Heart left ventricle (tissue), 16 donors: ENCODE measurements around the gene PRPF6. TPM values are rescaled to one million over a fixed set of nuclear protein-coding genes. Genes with fewer than 3 reads are reported as not detected.

ENCODE experiments used
- ATAC-seq, 4 donors: fragments of 200-7000 bp; cut with Tn5 transposase; one replicate each; pipeline ENCODE4 v1.9.1; 2020 to 2022; ENCODE audit warnings: moderate library complexity in 4 of 4, mild to moderate bottlenecking in 3 of 4, moderate number of reproducible peaks in 1 of 4
- DNase-seq, 5 donors: peaks; one replicate each; pipeline ENCODE4 v3.0.0-alpha.2; 2020
- H3K27ac ChIP-seq, 12 donors: fragments of 200-600 bp; sonication (generic) in 4 of 12; one replicate each; pipeline versions ENCODE4 v1.5.0 to v1.8.0; 2016 to 2022; ENCODE audit warnings: mild to moderate bottlenecking in 2 of 12
- H3K27me3 ChIP-seq, 9 donors: fragments of 200-600 bp; sonication (generic) in 2 of 9; one replicate each; pipeline versions ENCODE4 v1.5.1 to v1.8.0; 2016 to 2022; ENCODE audit warnings: mild to moderate bottlenecking in 3 of 9
- H3K36me3 ChIP-seq, 9 donors: fragments of 200-600 bp; sonication (generic) in 2 of 9; one replicate each; pipeline versions ENCODE4 v1.5.0 to v1.8.0; 2018 to 2022; ENCODE audit warnings: mild to moderate bottlenecking in 2 of 9
- H3K4me1 ChIP-seq, 12 donors: fragments of 200-600 bp; sonication (generic) in 4 of 12; one replicate each; pipeline versions ENCODE4 v1.5.0 to v1.8.0; 2016 to 2022; ENCODE audit warnings: mild to moderate bottlenecking in 3 of 12
- H3K4me3 ChIP-seq, 12 donors: fragments of 200-600 bp; sonication (generic) in 4 of 12; one replicate each; pipeline versions ENCODE4 v1.5.0 to v1.8.0; 2017 to 2022; ENCODE audit warnings: mild to moderate bottlenecking in 9 of 12, moderate library complexity in 4 of 12
- H3K9me3 ChIP-seq, 12 donors: fragments of 200-600 bp; sonication (generic) in 4 of 12; one replicate each; pipeline versions ENCODE4 v1.5.0 to v1.8.0; 2016 to 2022; ENCODE audit warnings: mild to moderate bottlenecking in 1 of 12
- CTCF ChIP-seq, 12 donors: fragments of 200-600 bp; sonication (generic) in 4 of 12; IDR thresholded peaks; one replicate each; pipeline versions ENCODE4 v1.5.0 to v1.8.0; 2018 to 2022; ENCODE audit warnings: antibody characterized with exemption in 12 of 12, mild to moderate bottlenecking in 5 of 12
- POLR2A ChIP-seq, 2 donors: fragments of 450-650 bp; IDR thresholded peaks; one replicate each; pipeline ENCODE4 v1.6.1; 2017; ENCODE audit warnings: antibody characterized with exemption in 2 of 2, mild to moderate bottlenecking in 2 of 2, moderate library complexity in 2 of 2
- WGBS, 4 donors: extraction: QIAGEN DNeasy Blood & Tissue Kit in 2 of 4; methylation state at CpG; one replicate each; pipeline versions ENCODE4 v1.1.5 to v1.1.7; 2013 to 2018; 5-methylcytosine and 5-hydroxymethylcytosine counted together
- intact Hi-C, 10 donors: fragments of 100-400 bp; cut with DNase I; formaldehyde crosslinking; loops; one replicate each; pipeline versions ENCODE4 v1.11.1 to v1.14.2; 2022
- polyA plus RNA-seq, 2 donors: library from polyadenylated mRNA; stranded (reverse); fragments of 200-250 nt; gene quantifications; one replicate each; pipeline ENCODE4 v1.2.3, GENCODE V29; 2013
- total RNA-seq, 9 donors: library from RNA; depleted of rRNA in 2 of 9; stranded (reverse); fragments of >200 nt in 2 of 9; fragmentation: NEBNext Ultra II Directional in 3 of 9; extraction: Animal tissue kit (Norgen Biotek cat#: 25700) in 3 of 9; gene quantifications; one replicate each; pipeline versions ENCODE4 v1.1.0 to v1.2.4, GENCODE V29; 2016 to 2023
- donor health status: ischemic (EF 13 %, LVEDD 7.1; RV severe dilation, severe dysfunction).
- donor health status: healthy with polysubstance abuse.
- donor health status: DM: no; HTN: yes; CAD: no.
- donor health status: DM: no; HTN: no; CAD: no.
- donor health status: ischemic (EF 25% LVEDD 6.9; RV normal size, moderate dysfunction).
- donor health status: ischemic (EF 25% LVEDD 5.7; RV mildly dilated, moderate dysfunction).
- donor health status: healthy.
- donor health status: DM: yes; HTN: yes; CAD: no.
- donor health status: ischemic (EF 35%, LVEDD 5.7; RV mildly dilated, moderate dysfunction).
- donor health status: nonischemic (EF 11% LVEDD 7.7; RV severe dilation, severe dysfunction).
- donor health status: DM: yes; HTN: yes; CAD: no.
- donor health status: PGD.
- donor health status: ischemic (EF 29% LVEDD 5.4; RV normal size, mild dysfunction).
- donor health status: nonischemic (EF 23%, LVEDD 6.1; RV moderate dilation, normal function).

PRPF6 gene
- total and polyA plus RNA-seq, 11 donors: 31.0 to 62.6 (median 47.6) TPM

- no peaks in the 10 kb centered on the region for H3K9me3 ChIP-seq
Observed at GRCh38 chr20:63957004-63957689, 23.8 kb upstream of the PRPF6 start.

GRCh38 chr20:63957690-63958441 lies 23.1 kb upstream of the PRPF6 start:
- 41 to 67% (median 48%) methylated on average over 9 to 13 of the region's 13 CpGs for WGBS, 4 donors
- H3K27ac ChIP-seq: peak overlapping the region in 7 of 12 donors; percentile 28 to 93 (median 69)
- no peaks in the 10 kb centered on the region for H3K27me3 ChIP-seq
- no peaks in the 10 kb centered on the region for H3K9me3 ChIP-seq
- peaks cover 0 to 45% (median 36%) of the 10 kb centered on the region in 12 donors for H3K4me1 ChIP-seq
- peaks cover 0 to 40% (median 17%) of the 10 kb centered on the region in 9 donors for H3K36me3 ChIP-seq
- intact Hi-C loops: no loop called here
- TF ChIP-seq CTCF (IDR thresholded peaks at IDR 0.05) (no peak), POLR2A (IDR thresholded peaks at IDR 0.05) (no peak)
- DNase-seq (peak in 3 of 5 donors; percentile 55 to 66 (median 64)), ATAC-seq (peak in 1 of 4 donors; percentile 17)
- peak overlapping the region in 3 of 12 donors; percentile 89 to 99 (median 96) for H3K4me3 ChIP-seq

More at GRCh38 chr20:63957004-63957689, 23.8 kb upstream of the PRPF6 start:
- intact Hi-C loops: no loop called here
- peaks cover 0 to 33% (median 14%) of the 10 kb centered on the region in 9 donors for H3K36me3 ChIP-seq
- H3K4me3 ChIP-seq: peak overlapping the region; percentile 19 to 100 (median 90)
- ATAC-seq (peak; percentile 38 to 54 (median 50)), DNase-seq (peak in 4 of 5 donors; percentile 66 to 78 (median 68))
- 6 to 12% (median 8%) methylated on average over 19 to 28 of the region's 28 CpGs for WGBS, 4 donors
- TF ChIP-seq POLR2A (IDR thresholded peaks at IDR 0.05) (peak in 1 of 2 donors; percentile 29), CTCF (IDR thresholded peaks at IDR 0.05) (peak in 3 of 12 donors; percentile 7 to 15 (median 7))
- H3K27ac ChIP-seq: peak overlapping the region in 11 of 12 donors; percentile 7 to 98 (median 38)
- H3K27me3 ChIP-seq: no peaks in the 10 kb centered on the region
- H3K4me1 ChIP-seq: peaks cover 0 to 52% (median 43%) of the 10 kb centered on the region in 12 donors

GRCh38 chr20:63958471-63958870 lies 22.5 kb upstream of the PRPF6 start:
- TF ChIP-seq CTCF (IDR thresholded peaks at IDR 0.05) (no peak), POLR2A (IDR thresholded peaks at IDR 0.05) (no peak)
- intact Hi-C loops: no loop called here
- Histone ChIP-seq H3K9me3 (no peaks in the 10 kb centered on the region), H3K36me3 (peaks cover 0 to 46% (median 23%) of the 10 kb centered on the region in 9 donors), H3K27ac (peak overlapping the region in 1 of 12 donors; percentile 28), H3K4me3 (no peak overlapping the region), H3K4me1 (peaks cover 0 to 39% (median 32%) of the 10 kb centered on the region in 12 donors), H3K27me3 (no peaks in the 10 kb centered on the region)
- no peak for DNase-seq
- WGBS, 4 donors: 75 to 76% (median 75%) methylated on average over 4 of the region's 4 CpGs
- ATAC-seq: no peak
